Liver (tissue), 3 donors: ENCODE data around the gene STX19.

Experiments used
- CTCF ChIP-seq: fragments of 150-350 bp; IDR thresholded peaks from 2 replicates; pipeline ENCODE4 v1.5.1; 2017; ENCODE audit warnings: improper control_type of control experiment, low read depth, low read length; ENCODE audit not compliant: missing input control
- GABPA ChIP-seq, 2 donors: IDR thresholded peaks in 1 of 2; conservative IDR thresholded peaks in 1 of 2; 2 replicates each; pipeline ENCODE4 v1.6.1; 2016; ENCODE audit warnings: antibody characterized with exemption in 2 of 2, mild to moderate bottlenecking in 1 of 2, moderate library complexity in 1 of 2
- MAX ChIP-seq: IDR thresholded peaks from 2 replicates; pipeline ENCODE4 v1.6.1; 2016; ENCODE audit warnings: antibody characterized with exemption
- REST ChIP-seq: IDR thresholded peaks from 2 replicates; pipeline ENCODE4 v1.6.1; 2016; ENCODE audit warnings: antibody characterized with exemption, mild to moderate bottlenecking
- TAF1 ChIP-seq: conservative IDR thresholded peaks from 2 replicates; pipeline ENCODE4 v1.6.1; 2016; ENCODE audit warnings: antibody characterized with exemption, mild to moderate bottlenecking
- ZBTB33 ChIP-seq: IDR thresholded peaks from 2 replicates; pipeline ENCODE4 v1.6.1; 2016; ENCODE audit warnings: antibody characterized with exemption
- donor health status: healthy.
- donor health status: healthy.

- TF ChIP-seq CTCF (no peak), MAX (peak; percentile 73), TAF1 (peak; percentile 24), GABPA (IDR thresholded peaks at IDR 0.05 in 1 of 2, conservative IDR thresholded peaks at IDR 0.05 in 1 of 2) (peak in 1 of 2 donors; percentile 24), REST (peak; percentile 20), ZBTB33 (no peak)
Observed at GRCh38 chr3:93973131-93974126, 55.0 kb downstream of the STX19 start, which contains the start of gene PROS1.
